Islet precursor cell (in vitro differentiated cells): Measurements from ENCODE around the gene SZT2.
A peak's percentile ranks its signal among the peaks of the same experiment; 100 is the strongest.
"Not testable (repeated sequence)": the region's sequence is repeated elsewhere in the genome, so short reads cannot be mapped to it uniquely, and the experiment has no call there.

Experiments
- DNase-seq: peaks from one replicate; pipeline ENCODE4 v3.0.0-alpha.2; 2018

SZT2 gene

GRCh38 chr1:43444151-43444828 is 54.6 kb downstream of the SZT2 start:
- peak; percentile 40 for DNase-seq

DNA sequence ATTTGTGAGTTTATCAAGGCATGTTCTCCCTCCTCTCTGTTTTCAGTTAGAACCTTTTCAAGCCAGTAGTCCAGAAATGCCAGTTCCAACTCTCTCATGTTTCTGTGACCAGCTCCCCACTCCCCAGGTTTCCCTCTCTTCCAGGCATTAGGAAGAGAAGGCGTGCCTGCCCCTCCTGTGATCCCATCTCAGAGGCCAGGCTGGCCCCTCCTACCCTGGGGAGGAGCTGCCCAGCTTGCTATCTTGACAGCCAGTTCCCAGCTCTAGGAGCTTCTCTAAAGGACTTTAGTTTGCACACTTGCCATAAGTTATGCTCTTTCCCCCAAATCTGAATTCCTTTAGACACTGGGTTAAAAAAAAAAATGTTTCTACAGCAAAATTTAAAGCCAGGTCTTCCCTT is 55.1 kb downstream of the SZT2 start:
- DNase-seq: peak; percentile 57

DNA sequence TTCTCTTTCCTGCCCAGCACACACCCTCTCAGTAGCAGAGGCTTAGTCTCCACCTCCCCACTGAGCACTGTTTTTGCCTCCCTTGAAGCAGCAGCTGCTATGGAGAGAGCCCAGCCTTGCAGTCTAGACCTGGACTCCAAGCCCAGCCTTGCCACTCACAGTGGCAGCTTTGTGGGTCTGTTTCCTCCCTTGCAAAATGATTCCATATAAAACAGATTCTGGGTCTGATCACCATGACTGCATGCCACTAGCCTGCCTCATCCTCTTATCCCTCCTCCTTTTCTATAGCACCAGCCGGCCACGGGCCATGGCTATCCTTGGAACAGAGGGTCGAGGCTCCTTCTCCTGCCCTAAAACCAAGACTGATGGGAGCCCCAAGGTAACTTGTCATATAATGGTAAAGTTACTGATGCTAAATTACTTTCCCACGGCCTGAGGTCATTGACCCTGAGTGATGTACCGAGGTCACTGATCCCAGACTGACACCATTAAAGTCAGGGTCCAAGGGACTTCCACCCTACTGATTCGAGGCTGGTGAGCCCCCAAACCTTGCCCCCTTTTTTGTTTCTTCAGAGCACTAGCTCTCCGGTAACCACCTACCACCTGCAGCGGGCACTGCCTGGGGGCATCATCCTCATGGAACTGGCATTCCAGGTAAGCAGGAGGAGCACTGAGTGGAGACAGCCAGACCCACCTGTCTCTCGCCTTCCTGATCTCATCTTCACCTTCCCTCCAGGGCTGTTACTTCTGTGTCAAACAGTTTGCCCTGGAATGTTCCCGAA is 56.1 kb downstream of the SZT2 start:
- DNase-seq: no peak

DNA sequence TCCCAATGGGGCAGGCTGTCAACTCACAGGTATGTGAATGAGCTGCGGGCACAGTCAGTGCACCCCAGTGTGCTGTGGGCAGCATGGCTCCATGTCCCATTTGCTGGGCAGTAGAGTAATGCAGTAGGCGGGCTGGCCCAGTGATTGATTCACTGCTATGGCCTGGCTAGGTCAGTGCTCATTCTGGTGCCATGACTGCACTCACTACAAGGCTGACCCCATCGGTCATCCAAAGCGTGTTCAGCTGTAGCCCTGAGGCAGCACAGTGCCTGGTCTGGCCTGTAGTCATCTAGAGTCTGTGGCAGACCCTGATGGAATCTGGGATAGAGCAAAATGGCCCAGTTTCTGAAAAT is 56.7 kb downstream of the SZT2 start:
- peak; percentile 49 for DNase-seq

- DNase-seq: peak; percentile 51
Observed at GRCh38 chr1:43446881-43447835, 57.5 kb downstream of the SZT2 start.

DNA sequence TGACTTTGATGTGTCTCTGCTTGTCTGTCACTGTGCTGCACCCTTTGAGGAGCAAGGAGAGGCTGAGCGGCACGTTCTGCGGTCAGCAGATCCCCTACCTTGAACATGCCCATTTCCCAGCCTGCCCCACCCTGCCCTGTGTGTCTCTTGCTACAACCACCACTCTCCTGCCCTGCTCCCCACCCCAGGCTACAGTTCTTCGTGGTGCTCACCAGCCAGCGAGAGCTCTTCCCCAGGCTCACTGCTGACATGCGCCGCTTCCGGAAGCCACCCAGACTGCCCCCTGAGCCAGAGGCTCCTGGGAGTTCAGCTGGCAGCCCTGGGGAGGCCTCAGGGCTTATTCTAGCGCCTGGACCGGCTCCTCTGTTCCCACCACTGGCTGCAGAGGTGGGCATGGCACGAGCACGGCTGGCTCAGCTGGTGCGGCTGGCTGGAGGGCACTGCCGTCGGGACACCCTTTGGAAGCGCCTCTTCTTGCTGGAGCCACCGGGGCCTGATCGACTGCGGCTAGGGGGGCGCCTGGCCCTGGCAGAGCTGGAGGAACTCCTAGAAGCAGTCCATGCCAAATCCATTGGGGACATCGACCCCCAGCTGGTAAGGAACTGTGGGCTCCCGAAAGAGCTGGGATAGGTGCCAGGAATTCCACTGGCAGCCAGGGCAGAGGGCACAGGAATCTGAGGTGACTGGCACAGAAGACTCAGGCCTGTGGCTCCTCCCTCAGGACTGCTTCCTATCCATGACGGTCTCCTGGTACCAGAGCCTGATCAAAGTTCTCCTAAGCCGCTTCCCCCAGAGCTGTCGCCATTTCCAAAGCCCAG is 58.4 kb downstream of the SZT2 start:
- DNase-seq: peak; percentile 54

DNA sequence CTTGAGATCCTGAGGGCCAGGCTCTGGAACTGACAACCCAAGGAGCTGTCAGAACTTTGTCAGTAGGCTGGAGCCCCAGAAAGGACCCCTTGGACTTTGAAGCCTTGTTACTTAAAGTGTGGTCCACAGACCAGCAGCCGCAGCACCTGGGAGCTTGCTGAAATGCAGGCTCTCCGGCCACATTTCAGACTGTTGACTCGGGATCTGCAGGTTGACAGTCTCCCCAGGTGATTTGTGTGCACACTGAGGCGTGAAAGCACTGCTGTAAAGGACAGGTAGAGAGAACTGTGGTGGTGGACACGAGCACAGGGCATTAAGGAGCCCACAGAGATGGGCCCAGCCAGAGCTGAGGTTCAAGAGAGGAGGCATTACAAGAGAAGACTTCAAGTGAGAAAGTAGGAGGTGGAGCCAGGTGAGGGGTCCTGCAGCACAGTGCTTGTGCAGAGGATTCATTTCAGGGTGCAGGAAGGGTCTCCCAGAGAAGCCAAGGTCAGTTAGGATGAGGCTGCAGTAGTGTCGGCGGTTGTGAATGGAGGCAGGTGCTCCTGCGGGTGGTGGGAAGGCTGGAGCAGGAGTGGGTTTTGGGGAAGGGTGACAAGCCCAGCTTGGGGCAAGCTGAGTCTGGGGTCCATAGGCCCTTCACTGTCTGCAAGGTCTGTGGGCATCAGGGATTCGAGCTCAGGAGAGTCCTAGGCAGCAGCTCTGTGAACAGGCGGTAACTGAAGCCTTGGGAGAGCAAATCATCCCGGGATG is 59.4 kb downstream of the SZT2 start:
- DNase-seq: peak; percentile 43

GRCh38 chr1:43449708-43450069 is 60.0 kb downstream of the SZT2 start:
- no peak for DNase-seq

- DNase-seq: peak; percentile 57
Observed at GRCh38 chr1:43450251-43450941, 60.7 kb downstream of the SZT2 start.

GRCh38 chr1:43451157-43451591 is 61.5 kb downstream of the SZT2 start:
- peak; percentile 46 for DNase-seq

DNA sequence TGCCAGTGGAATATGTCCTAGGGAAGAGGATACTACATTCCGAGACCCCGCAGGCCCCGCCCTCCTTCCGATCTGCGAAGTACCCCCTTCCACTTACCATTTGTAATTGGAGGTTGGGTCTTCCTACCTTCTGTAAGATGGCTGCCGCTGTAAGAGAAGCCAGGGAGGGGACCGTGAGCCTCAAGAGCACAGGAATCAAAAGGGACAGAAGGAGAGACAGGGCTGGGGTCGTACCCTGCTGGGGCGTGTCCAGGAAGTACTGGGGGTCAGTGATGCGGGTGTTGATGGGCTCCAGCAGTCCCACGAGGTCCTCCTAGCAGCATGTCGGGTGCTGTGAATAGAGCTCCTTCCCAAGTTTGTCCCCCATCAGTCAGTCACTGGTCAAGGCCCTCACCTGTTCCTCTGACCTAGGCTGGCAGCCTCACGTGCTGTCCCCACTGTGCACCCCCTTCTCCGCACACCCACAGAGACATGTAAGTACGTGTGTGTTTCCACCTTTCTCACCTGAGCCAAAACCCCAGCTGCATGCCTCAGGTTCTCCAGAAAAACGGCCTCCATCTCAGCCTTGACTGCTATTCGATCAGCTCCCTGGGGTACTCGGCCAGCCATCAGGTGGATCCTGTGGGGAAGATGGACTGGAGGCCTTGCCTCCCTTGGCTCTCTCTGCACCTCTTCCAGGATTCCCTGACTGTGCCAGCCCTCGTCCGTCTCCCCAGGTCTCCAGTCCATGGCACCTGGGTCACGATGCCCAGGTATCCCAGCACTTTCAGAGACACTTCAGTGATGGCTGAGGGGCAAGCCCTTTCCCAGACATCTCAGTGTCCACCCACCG is 62.2 kb downstream of the SZT2 start:
- peak; percentile 48 for DNase-seq

DNA sequence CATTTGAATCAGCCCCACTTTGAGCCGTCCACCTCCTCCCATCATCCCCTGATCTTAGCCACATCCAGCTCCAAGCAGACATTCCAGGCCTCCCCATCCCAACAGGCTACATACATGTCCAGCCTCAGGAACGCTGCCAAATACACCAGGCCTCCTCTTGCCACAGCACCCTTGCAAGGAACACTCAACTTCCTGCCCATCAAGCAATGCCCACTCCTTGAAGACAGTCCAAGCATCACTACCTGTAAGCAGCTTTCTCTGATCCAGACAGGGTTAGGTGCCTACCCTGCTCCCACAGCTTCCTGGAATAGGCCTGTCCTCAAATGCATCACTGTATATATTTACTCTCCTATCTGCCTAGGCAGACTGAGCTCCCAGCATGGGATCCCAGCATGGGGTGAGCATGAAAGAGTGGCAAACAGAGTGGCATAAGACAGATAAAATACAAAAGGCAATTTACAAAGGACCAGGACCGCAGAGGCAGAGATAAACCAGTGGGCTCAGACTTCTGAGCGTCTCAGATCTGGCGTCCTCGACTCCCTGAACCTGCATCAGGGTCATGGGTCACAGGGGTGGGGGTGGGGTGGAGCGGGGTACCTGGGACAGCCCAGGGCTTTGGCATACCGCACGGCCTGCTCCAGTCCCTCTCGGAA is 63.2 kb downstream of the SZT2 start:
- DNase-seq: peak; percentile 57

DNA sequence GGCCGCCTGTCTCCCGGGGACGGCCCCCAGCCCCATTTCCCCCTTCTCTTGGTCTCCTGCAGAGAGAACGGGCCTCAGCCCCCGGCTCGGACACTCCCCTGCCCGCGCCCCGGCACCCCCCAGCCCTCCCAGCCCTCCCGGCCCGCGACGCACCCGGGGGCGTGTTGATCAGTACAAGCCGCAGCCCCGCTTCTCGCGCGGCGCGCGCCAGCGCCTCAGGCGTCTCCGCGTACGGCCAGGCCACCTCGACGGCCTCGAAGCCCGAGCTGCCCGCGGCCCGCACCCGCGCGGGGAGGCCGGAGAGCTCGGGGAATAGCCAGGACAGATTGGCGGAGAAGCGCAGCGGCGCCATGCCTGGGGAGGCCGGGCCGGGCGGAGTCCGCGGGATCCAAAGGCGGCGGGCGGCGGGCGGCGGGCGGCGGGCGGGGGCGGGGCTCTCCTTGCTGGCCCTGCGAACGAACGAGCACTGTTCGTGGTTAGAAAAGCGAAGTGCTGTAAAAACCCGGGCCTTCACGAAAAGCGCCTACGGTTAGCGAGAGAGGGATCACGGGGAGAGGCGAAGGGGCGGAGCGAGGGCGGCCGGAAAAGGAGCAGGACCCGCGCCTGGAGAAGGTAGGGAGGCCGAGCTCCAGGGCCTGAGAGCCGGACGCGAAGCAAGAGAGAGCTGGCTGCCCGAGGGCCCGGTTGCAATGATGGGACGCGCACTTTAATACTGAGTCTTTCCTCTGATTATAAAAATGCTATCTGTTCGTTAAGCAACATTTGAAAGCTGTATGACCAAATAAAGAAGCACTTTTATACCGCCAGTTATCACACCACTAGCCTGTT is 64.0 kb downstream of the SZT2 start, which contains the start of gene HYI:
Gene HYI, minus strand, starts transcription at position 490 of the 828 bp plus-strand sequence. Its CDS starts 138 bp downstream, at position 352.
- DNase-seq: peak; percentile 94

GRCh38 chr1:43454270-43455011 is 64.7 kb downstream of the SZT2 start:
- DNase-seq: peak; percentile 87

- DNase-seq: no peak
Observed at GRCh38 chr1:43455213-43455889, 65.7 kb downstream of the SZT2 start.

- DNase-seq: not testable (repeated sequence)
Observed at GRCh38 chr1:43458379-43458778, 68.7 kb downstream of the SZT2 start.
